ENCODE data around the gene BANF1.

Gene BANF1

GRCh38 chr11:66037327-66037726, 35.0 kb downstream of the BANF1 start:
- Histone ChIP-seq H3K27ac (ENCODE audit: low read depth in 2 of 2, low read length in 2 of 2) (no peak overlapping the region), H3K9me3 (ENCODE audit: control insufficient read depth in 2 of 2, low read length in 2 of 2) (no peaks in the 10 kb centered on the region), H3K4me3 (ENCODE audit: low read length in 2 of 2) (no peak overlapping the region), H3K36me3 (ENCODE audit: control insufficient read depth in 2 of 2, insufficient read depth in 2 of 2, low read length in 2 of 2) (no peaks in the 10 kb centered on the region), H3K9ac (ENCODE audit: low read depth in 1 of 2, low read length in 2 of 2) (no peak overlapping the region), H3K4me1 (ENCODE audit: control insufficient read depth in 2 of 2, insufficient read depth in 2 of 2, low read length in 2 of 2) (no peaks in the 10 kb centered on the region), H3K27me3 (ENCODE audit: control insufficient read depth in 2 of 2, insufficient read depth in 2 of 2, low read length in 2 of 2) (peaks cover 0 to 4% of the 10 kb centered on the region in 2 donors)

DNA sequence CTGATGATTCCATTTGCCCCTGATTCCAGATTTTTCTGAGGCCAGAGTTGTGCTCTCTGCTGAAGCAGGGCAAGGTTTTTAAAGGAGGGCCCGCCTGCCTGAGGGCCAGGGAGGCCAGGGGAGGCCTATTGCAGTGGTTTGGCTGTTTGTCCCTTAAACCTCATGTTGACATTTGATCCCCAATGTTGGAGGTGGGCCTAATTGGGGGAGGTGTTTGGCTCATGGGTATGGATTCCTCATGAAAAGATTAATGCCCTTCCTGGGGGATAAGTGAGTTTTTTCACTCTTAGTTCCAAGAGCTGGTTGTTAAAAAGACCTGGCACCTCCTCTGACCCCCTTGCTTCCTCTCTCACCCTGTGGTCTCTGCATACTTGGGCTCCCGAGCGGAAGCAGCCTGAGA, 37.5 kb downstream of the BANF1 start:
- no peak overlapping the region for H3K9ac ChIP-seq (ENCODE audit: low read depth in 1 of 2, low read length in 2 of 2)
- H3K36me3 ChIP-seq (ENCODE audit: control insufficient read depth in 2 of 2, insufficient read depth in 2 of 2, low read length in 2 of 2), result no peaks in the 10 kb centered on the region
- no peak overlapping the region for H3K27ac ChIP-seq (ENCODE audit: low read depth in 2 of 2, low read length in 2 of 2)
- H3K27me3 ChIP-seq (ENCODE audit: control insufficient read depth in 2 of 2, insufficient read depth in 2 of 2, low read length in 2 of 2), result peaks cover 0 to 3% of the 10 kb centered on the region in 2 donors
- H3K4me1 ChIP-seq (ENCODE audit: control insufficient read depth in 2 of 2, insufficient read depth in 2 of 2, low read length in 2 of 2), result no peaks in the 10 kb centered on the region
- H3K4me3 ChIP-seq (ENCODE audit: low read length in 2 of 2), result no peak overlapping the region
- H3K9me3 ChIP-seq (ENCODE audit: control insufficient read depth in 2 of 2, low read length in 2 of 2), result no peaks in the 10 kb centered on the region

DNA sequence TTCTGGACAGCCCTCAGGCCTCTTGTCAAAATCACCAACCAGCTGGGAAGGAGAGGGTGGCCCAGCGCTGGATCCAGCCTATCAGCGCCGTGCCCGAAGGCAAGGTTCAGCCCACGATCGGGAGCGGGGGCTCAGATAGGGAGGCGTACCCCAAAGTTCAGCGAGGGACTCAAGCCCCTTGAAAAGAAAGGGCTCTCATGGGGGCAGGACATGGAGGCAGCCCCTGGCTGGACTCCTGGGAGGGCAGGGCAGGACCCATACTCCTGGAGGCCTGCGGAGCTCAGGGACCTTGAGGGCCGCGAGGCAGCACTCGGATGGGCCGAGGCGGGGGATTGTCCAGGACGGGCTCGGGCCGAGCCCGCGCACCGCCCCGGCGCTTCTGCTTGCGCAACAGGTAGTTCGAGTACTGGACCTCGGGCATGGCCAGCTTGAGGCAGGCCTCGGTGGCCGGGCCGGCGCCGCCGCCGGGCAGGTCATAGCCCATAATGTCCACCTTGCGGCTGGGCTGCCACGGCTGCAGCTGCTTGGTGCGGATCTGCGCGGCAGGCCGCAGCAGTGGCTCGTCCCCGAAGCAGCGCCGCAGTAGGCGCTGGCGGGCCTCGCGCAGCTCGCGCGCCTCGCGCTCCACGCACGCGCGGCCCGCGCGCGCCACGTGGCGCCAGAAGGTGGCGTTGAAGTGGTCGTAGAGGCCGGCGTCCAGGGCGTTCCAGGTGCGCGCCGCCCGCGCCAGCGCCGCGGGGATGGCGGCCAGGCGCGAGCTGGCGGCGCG, 40.1 kb downstream of the BANF1 start:
- H3K4me1 ChIP-seq (ENCODE audit: control insufficient read depth in 2 of 2, insufficient read depth in 2 of 2, low read length in 2 of 2), result no peaks in the 10 kb centered on the region
- H3K27ac ChIP-seq (ENCODE audit: low read depth in 2 of 2, low read length in 2 of 2), result no peak overlapping the region
- no peaks in the 10 kb centered on the region for H3K36me3 ChIP-seq (ENCODE audit: control insufficient read depth in 2 of 2, insufficient read depth in 2 of 2, low read length in 2 of 2)
- H3K4me3 ChIP-seq (ENCODE audit: low read length in 2 of 2), result no peak overlapping the region
- peaks cover 3 to 6% of the 10 kb centered on the region in 2 donors for H3K27me3 ChIP-seq (ENCODE audit: control insufficient read depth in 2 of 2, insufficient read depth in 2 of 2, low read length in 2 of 2)
- no peaks in the 10 kb centered on the region for H3K9me3 ChIP-seq (ENCODE audit: control insufficient read depth in 2 of 2, low read length in 2 of 2)
- no peak overlapping the region for H3K9ac ChIP-seq (ENCODE audit: low read depth in 1 of 2, low read length in 2 of 2)

DNA sequence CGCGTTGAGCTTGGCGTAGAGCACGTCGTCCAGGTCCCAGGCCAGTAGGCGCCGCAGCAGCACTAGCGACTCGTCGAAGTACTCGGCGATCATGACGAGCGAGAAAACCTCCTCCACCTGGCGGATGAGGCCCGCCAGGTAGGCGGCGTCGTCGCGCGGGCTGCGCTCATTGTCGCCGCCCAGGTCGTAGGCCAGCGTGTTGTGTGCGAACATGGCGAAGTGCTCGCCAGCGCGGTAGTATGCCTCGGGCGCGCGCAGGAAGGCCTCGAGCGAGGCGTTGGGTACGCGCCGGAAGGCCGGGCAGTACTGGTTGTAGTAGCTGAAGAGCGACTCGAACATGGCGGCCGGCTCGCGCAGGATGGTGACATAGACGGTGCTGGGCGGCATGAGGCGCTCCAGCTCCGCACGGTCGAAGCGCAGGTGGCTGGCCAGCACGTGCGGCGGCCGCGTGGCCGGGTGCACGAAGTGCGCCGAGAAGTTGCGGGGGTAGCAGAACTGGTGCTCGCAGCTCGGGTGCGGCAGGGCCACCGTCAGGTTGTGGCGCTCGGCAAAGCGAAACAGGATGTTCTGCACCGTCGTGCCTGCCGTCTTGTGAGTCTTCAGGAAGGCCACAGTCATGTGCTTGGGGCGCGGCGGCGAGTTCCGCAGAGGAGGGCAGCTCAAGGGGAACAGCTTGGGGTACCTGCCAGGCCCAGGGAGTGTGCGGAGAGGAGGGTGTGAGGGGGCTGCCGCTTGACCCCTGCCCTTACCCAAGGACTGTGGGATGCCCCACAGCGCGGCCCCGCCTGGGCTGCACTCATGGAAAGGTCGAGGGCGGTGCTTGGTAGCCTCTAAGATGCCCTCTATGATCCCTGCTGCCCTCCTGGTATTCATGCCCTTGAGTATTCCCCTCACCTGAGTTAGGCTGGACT, 40.9 kb downstream of the BANF1 start:
- H3K4me1 ChIP-seq (ENCODE audit: control insufficient read depth in 2 of 2, insufficient read depth in 2 of 2, low read length in 2 of 2), result no peaks in the 10 kb centered on the region
- H3K36me3 ChIP-seq (ENCODE audit: control insufficient read depth in 2 of 2, insufficient read depth in 2 of 2, low read length in 2 of 2), result no peaks in the 10 kb centered on the region
- no peaks in the 10 kb centered on the region for H3K9me3 ChIP-seq (ENCODE audit: control insufficient read depth in 2 of 2, low read length in 2 of 2)
- H3K27ac ChIP-seq (ENCODE audit: low read depth in 2 of 2, low read length in 2 of 2), result no peak overlapping the region
- H3K27me3 ChIP-seq (ENCODE audit: control insufficient read depth in 2 of 2, insufficient read depth in 2 of 2, low read length in 2 of 2), result peaks cover 3 to 6% of the 10 kb centered on the region in 2 donors
- no peak overlapping the region for H3K4me3 ChIP-seq (ENCODE audit: low read length in 2 of 2)
- H3K9ac ChIP-seq (ENCODE audit: low read depth in 1 of 2, low read length in 2 of 2), result no peak overlapping the region

DNA sequence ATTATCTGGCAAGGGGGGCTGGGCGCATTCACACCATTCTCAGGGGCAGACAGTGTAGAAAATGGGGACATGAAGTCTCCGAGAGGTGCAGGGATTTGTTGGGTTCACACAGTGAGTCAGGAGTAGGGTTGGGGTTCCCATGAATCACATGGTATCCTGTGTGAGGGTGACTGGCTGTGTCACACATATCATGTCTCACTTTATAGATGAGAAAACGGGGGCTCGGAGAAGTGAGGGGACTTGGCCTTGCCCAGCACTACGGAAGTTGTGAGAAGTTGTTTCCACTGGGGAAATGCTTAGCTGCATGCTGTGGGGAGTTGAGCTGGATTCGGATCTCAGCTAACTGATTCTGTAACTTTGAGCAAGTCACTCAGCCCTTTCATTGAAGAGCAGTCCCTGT, 42.5 kb downstream of the BANF1 start:
- no peak overlapping the region for H3K27ac ChIP-seq (ENCODE audit: low read depth in 2 of 2, low read length in 2 of 2)

DNA sequence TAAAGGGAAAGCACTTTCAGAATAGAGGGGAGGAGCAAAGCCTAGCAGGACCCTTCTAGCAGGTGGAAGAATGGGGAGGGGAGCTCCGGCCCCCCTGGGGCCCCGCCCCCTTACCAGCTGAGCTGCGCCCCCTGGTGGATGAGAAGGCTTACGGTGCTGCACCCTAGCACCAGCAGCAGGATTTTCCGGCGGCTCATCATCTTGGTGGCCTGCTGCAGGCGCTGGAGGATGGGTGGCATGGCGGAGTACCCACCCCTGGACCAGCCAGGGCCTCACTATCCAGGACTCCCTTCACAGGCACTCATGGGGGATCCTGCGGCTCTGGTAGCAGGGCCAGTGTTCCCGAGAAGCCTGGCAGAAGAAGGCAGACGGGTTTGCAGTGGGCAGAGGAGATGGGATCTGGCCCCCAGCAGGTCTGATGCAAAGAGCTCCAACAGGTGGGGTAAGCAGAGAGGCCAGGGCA, 42.9 kb downstream of the BANF1 start:
- Histone ChIP-seq H3K36me3 (ENCODE audit: control insufficient read depth in 2 of 2, insufficient read depth in 2 of 2, low read length in 2 of 2) (no peaks in the 10 kb centered on the region), H3K27ac (ENCODE audit: low read depth in 2 of 2, low read length in 2 of 2) (no peak overlapping the region), H3K4me3 (ENCODE audit: low read length in 2 of 2) (peak overlapping the region in 1 of 2 donors; percentile 32), H3K4me1 (ENCODE audit: control insufficient read depth in 2 of 2, insufficient read depth in 2 of 2, low read length in 2 of 2) (no peaks in the 10 kb centered on the region), H3K9ac (ENCODE audit: low read depth in 1 of 2, low read length in 2 of 2) (no peak overlapping the region), H3K9me3 (ENCODE audit: control insufficient read depth in 2 of 2, low read length in 2 of 2) (no peaks in the 10 kb centered on the region), H3K27me3 (ENCODE audit: control insufficient read depth in 2 of 2, insufficient read depth in 2 of 2, low read length in 2 of 2) (peaks cover 3 to 6% of the 10 kb centered on the region in 2 donors)

More for the DNA sequence above, 42.5 kb downstream of the BANF1 start:
- Histone ChIP-seq H3K9ac (ENCODE audit: low read depth in 1 of 2, low read length in 2 of 2) (no peak overlapping the region), H3K4me3 (ENCODE audit: low read length in 2 of 2) (peak overlapping the region in 1 of 2 donors; percentile 32), H3K9me3 (ENCODE audit: control insufficient read depth in 2 of 2, low read length in 2 of 2) (no peaks in the 10 kb centered on the region), H3K4me1 (ENCODE audit: control insufficient read depth in 2 of 2, insufficient read depth in 2 of 2, low read length in 2 of 2) (no peaks in the 10 kb centered on the region), H3K36me3 (ENCODE audit: control insufficient read depth in 2 of 2, insufficient read depth in 2 of 2, low read length in 2 of 2) (no peaks in the 10 kb centered on the region), H3K27me3 (ENCODE audit: control insufficient read depth in 2 of 2, insufficient read depth in 2 of 2, low read length in 2 of 2) (peaks cover 3 to 6% of the 10 kb centered on the region in 2 donors)

DNA sequence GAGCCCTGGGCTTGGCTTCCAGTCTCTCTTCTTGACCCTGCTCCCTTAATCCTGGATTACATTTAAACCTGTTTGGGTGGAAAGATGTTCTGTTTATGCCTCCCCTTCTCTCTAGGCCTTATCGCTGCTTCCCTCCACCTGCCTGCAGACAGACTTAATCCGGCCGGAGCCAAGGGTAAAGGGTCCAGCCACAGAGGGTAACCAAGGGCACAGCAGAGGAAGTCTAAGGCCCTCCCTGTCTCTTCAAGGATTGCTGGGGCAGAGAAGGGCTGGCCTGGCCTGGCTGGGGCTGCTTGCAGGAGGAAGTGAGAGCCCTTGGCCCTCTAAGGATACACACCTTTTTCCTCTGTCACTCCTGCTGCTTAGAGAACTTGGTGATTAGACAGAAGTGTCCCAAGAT, 44.6 kb downstream of the BANF1 start:
- no peak overlapping the region for H3K27ac ChIP-seq (ENCODE audit: low read depth in 2 of 2, low read length in 2 of 2)
- peaks cover 3 to 6% of the 10 kb centered on the region in 2 donors for H3K27me3 ChIP-seq (ENCODE audit: control insufficient read depth in 2 of 2, insufficient read depth in 2 of 2, low read length in 2 of 2)
- no peak overlapping the region for H3K9ac ChIP-seq (ENCODE audit: low read depth in 1 of 2, low read length in 2 of 2)
- no peak overlapping the region for H3K4me3 ChIP-seq (ENCODE audit: low read length in 2 of 2)
- no peaks in the 10 kb centered on the region for H3K36me3 ChIP-seq (ENCODE audit: control insufficient read depth in 2 of 2, insufficient read depth in 2 of 2, low read length in 2 of 2)
- H3K4me1 ChIP-seq (ENCODE audit: control insufficient read depth in 2 of 2, insufficient read depth in 2 of 2, low read length in 2 of 2), result peaks cover 9 to 12% of the 10 kb centered on the region in 2 donors
- no peaks in the 10 kb centered on the region for H3K9me3 ChIP-seq (ENCODE audit: control insufficient read depth in 2 of 2, low read length in 2 of 2)

GRCh38 chr11:66047541-66048365, 45.5 kb downstream of the BANF1 start:
- no peak overlapping the region for H3K4me3 ChIP-seq (ENCODE audit: low read length in 2 of 2)
- no peaks in the 10 kb centered on the region for H3K36me3 ChIP-seq (ENCODE audit: control insufficient read depth in 2 of 2, insufficient read depth in 2 of 2, low read length in 2 of 2)
- H3K27ac ChIP-seq (ENCODE audit: low read depth in 2 of 2, low read length in 2 of 2), result no peak overlapping the region
- H3K27me3 ChIP-seq (ENCODE audit: control insufficient read depth in 2 of 2, insufficient read depth in 2 of 2, low read length in 2 of 2), result peaks cover 3 to 6% of the 10 kb centered on the region in 2 donors
- no peak overlapping the region for H3K9ac ChIP-seq (ENCODE audit: low read depth in 1 of 2, low read length in 2 of 2)
- no peaks in the 10 kb centered on the region for H3K9me3 ChIP-seq (ENCODE audit: control insufficient read depth in 2 of 2, low read length in 2 of 2)
- peaks cover 9 to 14% of the 10 kb centered on the region in 2 donors for H3K4me1 ChIP-seq (ENCODE audit: control insufficient read depth in 2 of 2, insufficient read depth in 2 of 2, low read length in 2 of 2)

DNA sequence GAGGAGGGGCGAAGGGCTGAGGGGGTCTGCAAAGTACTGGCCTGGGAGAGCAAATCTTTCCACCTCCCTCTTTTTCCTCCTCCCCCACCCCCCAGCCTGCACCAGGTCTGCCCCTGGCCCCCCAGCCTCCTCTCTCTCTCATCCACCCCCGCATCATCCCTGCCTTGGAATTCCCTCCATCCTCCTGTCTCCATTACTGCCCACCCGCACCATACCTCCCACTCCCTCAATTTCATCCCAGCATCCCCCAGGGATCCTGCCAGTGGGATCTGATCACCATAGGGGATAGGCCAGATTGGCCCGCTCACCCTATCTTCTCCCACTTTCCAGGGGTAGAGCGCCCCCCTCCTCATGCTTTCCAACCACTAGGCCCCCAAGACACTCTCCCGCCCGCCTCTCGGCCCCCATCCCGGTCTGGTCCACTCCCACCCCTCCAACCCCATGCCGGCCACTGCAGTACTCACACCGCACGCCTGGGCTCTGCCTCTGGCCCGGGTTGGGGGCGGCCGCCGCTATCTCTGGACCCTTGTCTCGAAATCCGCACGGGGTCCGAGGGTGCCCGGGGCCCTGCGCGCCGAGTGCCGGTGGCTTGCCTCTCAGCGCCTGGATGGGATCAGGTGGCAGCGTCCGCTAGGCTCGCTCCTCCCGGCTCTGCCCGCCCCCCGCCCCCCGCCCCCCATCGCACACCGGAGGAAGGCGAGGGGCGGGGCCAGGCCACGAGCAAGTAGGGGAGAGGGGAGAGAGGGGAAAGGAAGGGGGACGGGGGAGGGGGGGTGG, 46.4 kb downstream of the BANF1 start, which contains the start of gene GAL3ST3:
Gene GAL3ST3, minus strand, starts transcription at position 615 of the 777 bp plus-strand sequence. CDS start 3,746 bp downstream, outside the sequence.
- no peaks in the 10 kb centered on the region for H3K9me3 ChIP-seq (ENCODE audit: control insufficient read depth in 2 of 2, low read length in 2 of 2)
- H3K27me3 ChIP-seq (ENCODE audit: control insufficient read depth in 2 of 2, insufficient read depth in 2 of 2, low read length in 2 of 2), result peaks cover 3 to 6% of the 10 kb centered on the region in 2 donors
- no peak within 1 kb of the TSS for H3K27ac ChIP-seq (ENCODE audit: low read depth in 2 of 2, low read length in 2 of 2)
- no peak within 1 kb of the TSS for H3K4me3 ChIP-seq (ENCODE audit: low read length in 2 of 2)
- H3K4me1 ChIP-seq (ENCODE audit: control insufficient read depth in 2 of 2, insufficient read depth in 2 of 2, low read length in 2 of 2), result peaks cover 18 to 23% of the 10 kb centered on the region in 2 donors
- H3K36me3 ChIP-seq (ENCODE audit: control insufficient read depth in 2 of 2, insufficient read depth in 2 of 2, low read length in 2 of 2), result no peaks in the 10 kb centered on the region
- no peak within 1 kb of the TSS for H3K9ac ChIP-seq (ENCODE audit: low read depth in 1 of 2, low read length in 2 of 2)
